ENCODE measurements around the gene C16orf90.

- TF ChIP-seq EZH2phosphoT487 (IDR thresholded peaks at IDR 0.05; ENCODE audit: insufficient read depth, low read depth), result no peak
- no peak for TF ChIP-seq EZH2 (IDR thresholded peaks at IDR 0.05; ENCODE audit: insufficient read depth, poor library complexity, severe bottlenecking)
Measured at GRCh38 chr16:3488801-3489200, 6.5 kb downstream of the C16orf90 start.

Data from GM23248 (cell line).